NCI-H1105 treated with DMSO at 0.1 percent for 48 hours (cell line): ENCODE results near the gene RIN3.

Experiments
- DNase-seq: peaks from one replicate; lab custom pipeline; 2025; lab: John Stamatoyannopoulos, UW

RIN3 gene

DNA sequence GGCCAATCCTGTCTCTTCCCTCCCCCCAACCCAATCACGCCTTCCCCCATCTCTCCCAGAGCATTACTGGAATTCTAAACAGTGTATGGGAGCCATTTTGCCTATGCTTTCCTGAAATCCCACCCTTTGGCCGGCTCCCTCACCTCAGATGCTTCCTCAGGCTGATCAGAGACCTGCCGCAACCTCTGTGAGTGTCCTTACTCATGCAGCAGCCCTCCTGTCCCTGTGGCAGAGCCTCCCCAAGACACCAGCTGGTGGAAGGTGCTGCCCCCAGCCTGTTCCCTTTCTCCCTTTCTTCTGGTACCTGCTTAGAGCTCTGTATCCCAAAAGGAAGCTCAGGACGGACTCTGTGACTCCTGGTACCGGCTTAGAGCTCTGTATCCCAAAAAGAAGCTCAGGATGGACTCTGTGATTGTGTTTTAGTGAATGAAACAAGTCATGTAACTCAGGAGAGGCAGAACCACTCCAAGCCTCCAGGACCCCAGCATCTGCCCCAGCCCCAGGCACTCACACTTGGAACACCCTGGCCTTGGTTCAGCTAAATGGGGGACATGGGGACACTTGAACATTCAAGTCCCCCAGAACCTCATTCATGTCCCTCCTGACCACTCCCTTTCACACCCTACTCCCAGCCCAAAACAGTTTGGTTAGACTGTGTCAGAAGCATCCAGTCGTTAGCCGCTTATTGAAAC lies 29.3 kb upstream of the RIN3 start:
- DNase-seq, result no peak

DNA sequence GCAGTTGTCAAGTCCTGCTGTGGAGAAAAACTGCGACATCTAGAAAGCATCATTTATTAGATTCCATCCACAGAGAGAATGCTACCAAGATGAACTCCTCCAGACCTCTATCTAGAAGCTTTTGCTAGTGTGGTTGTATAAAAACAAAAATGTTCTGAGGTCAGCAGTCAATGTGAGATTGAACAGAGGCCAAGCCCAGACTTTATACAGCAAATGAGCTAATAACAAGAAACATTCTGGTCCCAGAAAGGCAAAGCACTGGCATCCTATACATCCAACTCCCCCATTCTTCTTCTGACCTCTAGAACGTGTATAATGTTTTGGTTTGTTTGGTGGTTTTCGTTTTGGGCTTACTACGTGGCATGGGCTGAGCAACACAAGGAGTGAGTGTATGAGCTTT lies 26.7 kb upstream of the RIN3 start:
- DNase-seq, result no peak

DNA sequence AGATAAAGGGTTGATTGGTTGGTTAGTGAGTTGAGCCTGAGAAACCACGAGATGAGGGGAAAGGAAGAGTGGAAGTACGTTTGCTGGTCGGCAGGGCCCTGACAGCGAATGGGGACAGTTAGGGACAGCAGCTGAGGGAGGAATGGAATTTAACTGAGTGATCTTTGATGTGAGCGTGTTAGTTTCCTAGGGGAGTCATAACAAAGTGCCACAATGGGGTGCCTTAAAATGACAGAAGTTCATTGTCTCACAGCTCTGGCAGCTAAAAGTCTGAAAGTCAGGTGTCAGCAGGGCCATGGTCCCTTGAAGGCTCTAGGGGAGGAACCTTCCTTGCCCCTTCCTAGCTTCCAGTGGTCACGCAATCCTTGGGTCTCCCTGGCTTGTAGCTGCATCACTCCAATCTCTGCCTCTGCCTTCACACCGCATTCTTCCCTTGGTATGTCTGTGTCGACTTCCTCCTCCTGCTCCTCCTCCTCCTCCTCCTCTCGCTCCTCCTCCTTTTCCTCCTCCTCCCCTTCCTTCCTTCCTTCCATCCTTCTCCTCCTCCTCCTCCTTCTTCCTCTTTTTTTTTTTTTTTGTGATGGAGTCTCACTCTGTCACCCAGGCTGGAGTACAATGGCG lies 26.0 kb upstream of the RIN3 start:
- DNase-seq, result no peak

DNA sequence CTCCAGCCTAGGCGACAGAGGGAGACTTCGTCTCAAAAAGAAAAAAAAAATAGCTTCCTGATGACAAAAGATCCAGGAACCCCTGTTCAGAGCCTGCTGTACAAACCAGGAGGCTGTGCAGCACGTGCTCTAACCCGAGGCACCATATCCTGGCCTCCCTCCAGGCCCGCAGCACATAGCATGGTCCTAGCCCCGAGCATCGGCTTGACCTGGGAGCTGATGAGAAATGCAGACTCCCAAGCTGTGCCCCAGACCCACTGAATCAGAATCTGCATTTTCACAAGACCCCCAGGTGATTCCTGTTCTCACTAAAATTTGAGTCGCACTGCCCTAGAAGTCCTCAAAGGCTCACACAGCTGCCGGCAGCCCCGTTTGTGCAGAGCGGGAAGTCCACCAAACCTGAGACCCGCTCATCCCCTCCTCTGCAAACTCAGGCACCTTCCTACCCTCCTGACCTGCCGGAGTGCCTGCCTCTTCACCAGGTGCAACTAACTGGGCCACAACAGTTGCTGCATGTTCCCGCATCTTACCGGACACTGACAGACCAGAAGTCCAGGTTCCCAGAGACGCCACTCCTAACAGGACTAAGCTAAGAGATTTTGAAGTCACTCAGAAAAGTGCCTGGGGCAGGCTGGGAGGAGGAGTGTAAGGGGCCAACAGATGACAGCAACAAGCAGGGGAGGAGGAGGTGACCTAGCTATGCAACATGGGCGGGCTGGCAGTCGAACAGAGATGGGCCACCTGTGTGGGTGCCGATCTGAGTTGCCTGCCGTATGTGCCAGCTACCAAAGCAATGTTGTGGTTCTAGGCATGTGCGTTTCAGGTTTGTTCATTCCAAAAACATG lies 24.0 kb upstream of the RIN3 start:
- no peak for DNase-seq

DNA sequence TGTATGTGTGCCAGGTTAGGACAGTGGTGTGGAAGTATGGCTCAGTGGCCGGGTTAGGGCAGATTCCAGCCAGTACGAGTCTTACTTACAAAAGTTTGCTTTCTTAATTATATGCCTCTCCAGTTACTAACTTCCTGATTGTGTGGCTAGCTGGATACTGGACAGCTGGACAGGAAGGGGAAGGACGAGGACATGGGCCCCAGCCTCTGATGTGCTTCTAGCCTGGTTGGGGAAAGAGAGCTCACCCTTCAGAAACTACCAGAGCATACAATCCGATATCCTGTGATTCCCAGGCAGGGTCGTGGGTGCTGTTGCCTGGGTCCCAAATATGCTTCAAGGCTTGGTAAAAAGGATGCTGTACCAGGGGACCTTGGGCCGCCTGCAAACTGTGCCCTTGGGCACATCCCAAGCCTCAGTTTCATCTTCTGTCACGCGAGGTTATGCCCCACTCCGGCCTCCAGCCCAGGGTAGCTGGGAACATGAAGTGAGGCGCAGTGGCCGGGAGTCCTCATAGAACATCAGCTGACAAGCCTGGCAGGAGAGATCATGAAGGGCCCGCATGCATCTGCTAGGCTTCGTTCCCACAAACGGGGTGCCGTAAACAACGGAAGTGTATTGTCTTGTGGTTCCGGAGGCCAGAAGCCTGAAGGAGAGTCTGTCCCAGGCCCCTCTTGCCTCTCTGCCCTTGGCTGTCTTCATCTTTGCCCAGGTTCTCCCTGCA lies 23.2 kb upstream of the RIN3 start:
- DNase-seq, result no peak

DNA sequence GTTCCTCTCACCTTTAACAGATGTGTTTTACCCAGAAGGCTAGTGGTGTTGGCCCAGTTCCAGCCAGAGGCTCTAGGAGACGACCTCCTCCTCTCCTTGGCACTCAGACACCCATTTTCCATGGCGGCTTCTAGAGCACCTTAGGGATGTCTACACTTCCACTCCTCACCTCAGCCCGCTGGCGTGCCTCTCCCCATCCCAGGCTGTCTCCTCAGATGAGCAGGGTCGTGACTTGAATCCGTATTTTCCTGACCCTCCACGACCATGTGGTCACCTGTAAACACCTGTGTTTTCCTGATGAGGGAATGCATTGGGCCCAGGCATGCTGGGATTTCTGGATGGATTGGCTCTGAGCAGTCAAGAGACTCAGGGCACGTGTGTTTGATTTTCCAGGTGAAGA lies 21.8 kb upstream of the RIN3 start:
- no peak for DNase-seq

DNA sequence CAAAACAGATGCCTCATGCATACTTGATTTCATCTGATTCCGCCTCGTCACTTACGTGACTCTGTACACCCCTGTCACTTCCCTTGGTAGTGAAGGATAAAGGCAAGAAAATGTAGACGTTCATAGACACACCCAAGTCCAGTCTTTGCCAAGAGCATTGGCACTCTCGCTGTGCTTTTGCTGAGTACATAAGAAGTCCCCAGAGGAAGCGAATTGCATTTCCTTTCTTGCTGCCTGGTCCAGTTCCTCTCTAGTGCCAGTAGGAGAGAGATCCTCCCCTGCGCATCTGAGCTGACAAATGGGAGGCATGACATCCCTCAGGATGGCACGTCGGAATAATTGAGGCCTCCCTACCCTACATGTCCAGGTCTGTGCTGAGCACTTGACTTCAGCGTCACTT lies 21.3 kb upstream of the RIN3 start:
- no peak for DNase-seq

DNA sequence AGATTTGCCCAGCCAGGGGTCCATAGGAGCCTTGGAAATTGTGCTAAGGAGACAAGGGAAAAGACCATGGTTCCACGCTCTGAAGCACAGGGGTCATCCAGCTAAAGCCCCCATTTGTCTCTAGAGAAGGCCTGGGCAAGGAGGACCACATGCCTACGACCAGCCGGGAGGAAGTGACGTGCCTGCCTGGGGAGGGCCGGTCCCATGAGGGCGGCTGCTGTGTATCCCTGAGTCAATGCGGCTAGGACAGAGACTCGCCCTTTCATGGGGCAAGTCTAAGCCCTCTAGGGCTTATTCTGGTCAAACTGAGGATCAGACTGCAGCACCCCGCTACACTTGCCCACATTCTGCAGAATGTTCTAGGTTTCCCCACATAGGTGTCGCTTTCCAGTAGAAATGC lies 20.6 kb upstream of the RIN3 start:
- DNase-seq, result no peak

DNA sequence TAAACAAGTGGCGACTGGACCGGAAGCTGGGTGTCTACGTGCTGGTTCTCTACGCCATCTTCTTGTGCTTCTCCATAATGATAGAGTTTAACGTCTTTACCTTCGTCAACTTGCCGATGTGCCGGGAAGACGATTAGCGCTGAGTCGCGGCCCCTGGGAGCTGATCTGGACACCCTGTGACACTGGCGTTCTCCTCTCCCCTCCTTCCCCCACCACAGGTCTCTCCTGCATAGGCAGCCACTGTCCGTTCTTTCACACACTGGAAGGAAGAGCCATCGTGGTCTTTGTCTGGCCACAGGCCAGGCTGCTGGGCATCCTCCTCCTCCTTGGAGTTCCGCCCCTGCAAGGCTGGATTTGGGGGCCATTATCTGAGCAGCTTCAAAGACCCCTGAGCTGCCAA lies 20.1 kb upstream of the RIN3 start:
- no peak for DNase-seq

DNA sequence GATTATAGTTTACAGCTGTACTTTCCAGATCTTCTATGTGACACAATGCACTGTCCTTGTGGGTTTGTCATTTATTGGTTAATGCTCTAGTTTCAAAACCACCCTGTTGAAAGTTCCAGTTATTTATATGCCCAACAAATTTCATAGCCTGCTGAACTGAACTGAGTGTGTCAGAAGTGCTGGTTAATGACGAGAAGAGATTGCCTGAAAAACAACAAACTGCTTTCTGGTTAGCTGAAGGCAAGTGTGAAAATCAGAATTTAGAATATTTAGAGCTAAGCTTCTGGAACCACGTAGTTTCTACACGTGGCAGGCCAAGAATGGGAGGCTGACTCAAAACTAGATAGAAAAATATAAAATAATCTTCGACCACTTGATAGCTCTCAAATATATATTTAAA lies 19.1 kb upstream of the RIN3 start:
- DNase-seq, result no peak

DNA sequence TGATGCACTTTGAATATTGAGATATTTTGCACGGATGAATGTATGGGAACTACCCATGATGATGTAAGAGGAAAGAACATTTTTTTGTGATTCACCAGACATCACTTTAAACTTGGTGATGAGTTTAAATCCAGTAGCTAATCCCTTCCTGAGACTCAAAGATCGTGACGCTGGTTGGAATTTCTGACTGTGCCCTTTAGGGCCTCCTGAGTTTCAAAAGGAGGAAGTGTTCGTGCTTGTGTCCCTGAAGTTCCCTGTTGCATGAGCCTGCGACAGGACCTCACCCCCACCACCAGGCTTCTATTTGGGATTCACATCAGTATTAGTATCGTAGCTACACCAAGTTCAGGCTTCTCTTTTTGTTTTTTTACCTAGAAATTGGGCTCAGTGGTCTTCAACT lies 18.6 kb upstream of the RIN3 start:
- no peak for DNase-seq

DNA sequence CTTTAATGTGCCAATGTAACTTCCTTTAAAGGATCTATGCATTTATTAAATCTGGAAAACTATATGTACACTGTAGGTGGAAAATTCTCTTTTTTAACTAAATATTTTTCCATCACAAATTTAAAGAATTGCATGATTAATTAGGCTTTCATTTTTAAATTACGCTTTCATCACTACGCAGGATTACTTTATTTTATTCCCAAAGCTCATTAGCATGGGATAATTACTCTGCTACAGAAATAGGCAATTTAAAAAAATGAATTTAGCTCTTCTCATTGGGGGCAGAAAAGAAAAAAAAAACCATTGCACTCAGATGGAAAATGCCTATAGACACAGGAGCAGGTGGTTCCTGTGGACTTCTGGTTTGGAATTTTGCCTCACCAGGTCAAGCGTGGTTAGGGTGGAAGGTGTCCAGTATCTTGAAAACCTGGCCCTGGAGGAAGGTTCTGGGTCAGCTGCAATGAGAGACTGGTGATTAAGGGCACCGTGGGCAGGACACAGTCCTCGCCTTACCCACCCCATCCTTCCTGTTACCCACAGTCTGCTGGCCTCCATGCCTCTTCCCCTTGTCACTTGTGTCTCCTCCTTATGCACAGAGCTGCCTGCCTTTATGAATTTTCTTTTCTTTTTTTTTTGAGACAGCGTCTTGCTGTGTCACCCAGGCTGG lies 17.3 kb upstream of the RIN3 start:
- no peak for DNase-seq

DNA sequence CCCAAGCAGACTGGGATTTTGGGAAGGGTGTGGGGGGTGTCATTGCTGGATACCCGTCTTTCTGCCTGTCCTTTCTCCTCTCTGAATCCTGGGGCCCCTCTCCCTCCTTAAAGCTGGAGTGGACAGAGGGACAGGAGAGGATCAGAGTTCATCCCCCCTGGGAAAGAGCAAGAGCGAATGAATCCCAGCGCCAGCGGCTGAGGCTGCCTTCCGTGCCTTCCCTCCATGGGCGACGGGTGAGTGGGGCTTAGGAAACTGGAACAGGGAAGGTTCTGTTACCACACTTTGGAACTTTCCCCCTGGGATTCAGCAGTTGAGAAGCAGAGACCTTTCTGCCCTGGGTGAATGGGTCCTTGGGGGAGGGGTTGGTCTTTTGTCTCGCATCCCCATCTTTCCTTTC lies 16.2 kb upstream of the RIN3 start:
- no peak for DNase-seq

DNA sequence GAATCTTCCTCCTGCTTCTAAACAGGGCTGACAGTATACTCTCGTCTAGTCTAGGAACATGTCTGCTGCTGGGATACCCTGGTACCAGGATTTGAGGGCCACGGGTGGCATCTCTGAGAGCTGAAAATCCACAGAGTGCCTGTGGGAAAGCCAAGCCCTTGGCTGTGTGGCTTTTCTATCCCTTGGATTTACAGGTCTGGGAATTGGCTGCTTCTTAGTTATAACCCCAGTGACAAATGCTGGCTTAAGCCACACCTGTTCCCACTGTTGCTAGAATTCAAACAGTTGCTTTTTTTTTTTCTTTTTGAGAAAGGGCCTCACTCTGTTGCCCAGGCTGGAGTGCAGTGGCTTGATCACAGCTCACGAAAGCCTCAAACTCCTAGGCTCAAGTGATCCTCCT lies 14.3 kb upstream of the RIN3 start:
- DNase-seq, result no peak

DNA sequence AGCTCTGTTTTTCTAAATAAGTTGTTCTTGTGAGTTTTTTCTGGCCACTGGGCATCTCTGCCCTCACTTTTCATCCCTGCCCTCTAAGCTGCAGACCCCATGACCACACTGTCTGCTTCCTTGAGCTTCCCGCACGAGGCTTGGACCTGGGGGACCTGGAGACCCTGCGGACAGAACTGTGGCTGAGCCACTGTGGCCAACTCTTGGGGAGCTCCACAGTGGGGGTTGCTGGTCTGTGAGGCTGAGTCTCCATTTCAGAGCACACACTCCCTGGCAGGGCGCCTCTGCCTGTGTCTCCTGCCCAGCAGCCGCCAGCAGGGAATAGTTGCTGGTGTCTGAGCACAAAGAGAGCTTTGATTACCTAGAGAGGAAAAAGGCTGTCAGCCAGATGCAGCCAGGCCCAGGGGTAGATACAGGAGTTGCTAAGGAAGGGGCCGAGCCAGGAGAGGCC lies 13.1 kb upstream of the RIN3 start:
- no peak for DNase-seq

DNA sequence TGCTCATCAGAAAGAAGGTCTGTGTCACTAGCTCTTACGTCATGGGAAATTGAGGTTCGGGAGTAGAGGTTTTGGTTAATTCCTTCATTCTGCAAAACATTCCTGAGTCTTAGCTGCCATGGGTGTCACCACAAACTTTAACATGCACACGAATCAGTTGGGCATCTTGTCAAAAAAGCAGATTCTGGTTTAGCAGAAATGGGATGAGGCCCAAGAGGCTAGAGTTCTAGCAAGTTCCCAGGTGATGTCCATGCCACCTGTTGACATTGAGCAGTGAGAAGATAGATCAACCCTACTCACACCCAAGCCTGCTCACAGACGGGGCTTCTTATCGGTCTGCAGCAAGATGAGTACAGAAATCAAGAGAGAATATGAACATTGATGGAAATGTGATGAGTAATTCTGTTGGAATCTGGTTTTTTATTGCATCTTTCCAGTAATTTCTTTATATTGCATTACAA lies 11.7 kb upstream of the RIN3 start:
- DNase-seq, result no peak

DNA sequence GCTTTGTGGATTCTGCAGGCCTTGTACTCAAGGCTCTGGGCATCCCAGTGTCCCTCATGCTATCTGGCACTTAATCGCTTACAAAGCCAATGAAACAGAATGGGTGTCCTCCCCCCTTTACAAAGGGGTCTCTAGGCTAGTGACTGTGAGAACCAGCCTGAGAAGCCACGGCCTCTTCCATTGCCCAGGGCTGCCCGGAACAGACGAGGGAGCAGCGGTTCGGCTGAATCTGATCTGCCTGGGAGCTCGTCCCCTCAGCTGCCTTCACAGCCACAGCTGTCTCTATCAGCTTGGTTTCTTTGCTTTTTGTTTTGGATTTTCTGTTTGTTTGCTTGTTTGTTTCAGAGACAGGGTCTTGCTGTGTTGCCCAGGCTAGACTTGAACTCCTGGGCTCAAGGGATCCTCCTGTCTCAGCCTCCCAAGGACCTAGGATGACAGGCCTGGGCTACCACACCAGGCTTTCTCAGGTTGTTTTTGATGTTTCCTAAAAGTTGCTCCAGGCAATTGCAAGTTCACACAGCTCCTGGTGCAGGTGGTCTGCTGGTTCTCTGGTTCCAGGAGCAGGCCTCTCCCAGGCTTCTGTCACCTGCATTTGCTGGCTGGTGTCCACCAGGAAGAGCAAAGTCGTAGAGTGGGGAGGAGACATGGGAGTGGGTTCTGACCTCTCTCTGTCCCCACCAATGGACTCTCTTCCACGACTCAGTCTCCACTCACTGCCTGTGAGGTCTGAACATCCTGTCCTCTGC lies 10.9 kb upstream of the RIN3 start:
- DNase-seq, result no peak

DNA sequence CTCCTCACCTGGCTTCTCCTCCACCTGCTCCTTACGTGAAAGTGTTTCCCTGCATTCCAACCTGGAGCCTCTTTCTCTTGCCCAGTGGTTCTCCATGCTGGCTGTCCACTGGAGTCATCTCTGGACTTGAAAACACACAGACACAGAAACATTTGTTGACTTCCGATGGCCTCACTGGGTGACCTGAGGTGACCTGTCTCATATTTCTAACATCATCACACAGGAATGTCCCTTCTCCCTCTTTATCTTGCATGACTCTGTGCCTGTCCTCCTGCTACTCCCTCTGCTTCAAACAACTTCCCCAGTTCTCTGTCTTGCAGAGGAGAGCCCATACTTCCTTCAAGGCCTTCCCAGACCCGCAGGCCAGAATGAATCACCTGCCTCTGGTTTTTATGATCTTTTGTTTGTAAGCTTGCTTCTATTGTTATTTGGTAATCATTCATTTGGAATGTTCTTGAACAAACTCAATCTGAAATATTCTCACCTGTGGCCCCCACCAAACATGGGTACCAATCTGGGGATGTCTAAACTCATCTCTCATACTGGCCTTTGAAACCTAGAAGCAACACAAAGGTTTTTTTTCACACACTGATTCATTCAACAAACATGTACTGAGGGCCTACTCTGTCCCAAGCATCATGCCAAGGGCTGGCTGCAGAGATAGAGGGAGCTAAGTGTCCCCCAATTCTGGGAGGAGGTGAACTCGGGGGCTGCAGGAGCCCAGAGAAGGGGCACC lies 9.7 kb upstream of the RIN3 start:
- DNase-seq, result no peak

DNA sequence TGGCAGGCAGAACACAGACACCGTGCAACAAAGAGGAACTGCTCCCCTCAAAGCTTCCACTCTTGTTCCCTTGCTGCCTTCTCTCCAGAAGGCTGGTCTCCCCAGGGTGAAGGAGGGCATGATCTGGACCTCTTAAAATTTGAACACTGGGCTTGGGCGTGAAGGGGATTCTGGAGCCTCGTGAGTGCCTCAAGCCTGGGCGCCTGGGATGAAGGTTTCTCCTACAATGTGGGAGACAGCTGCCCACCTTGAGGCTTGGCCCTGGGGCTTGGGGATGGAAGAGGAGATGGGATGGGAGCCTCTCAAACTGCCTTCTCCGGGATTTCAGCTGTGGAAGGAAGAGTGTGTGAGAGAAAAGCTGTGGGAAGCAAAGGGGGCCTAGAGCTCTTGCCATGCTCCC lies 7.8 kb upstream of the RIN3 start:
- DNase-seq, result no peak

DNA sequence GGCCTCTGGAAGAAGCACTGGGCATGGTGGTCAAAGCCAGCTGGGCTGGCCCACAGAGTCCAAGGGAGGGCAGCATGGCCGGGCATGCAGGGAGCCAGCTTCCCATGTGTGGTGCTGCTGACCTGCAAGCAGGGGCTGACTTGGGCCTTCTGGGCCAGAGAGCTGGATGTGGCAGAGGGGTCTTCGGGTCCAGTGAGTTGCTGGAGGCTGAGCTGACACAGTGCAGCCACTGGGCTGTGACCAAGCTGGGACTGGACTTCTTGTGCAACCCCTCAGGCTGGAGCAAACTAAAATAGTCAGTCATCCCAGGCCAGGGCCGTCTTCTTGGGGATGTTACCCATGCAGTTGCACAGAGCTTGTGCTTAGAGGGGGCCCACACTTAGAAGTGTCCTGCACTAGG lies 7.3 kb upstream of the RIN3 start:
- DNase-seq, result no peak
